T47D (cell line): ENCODE measurements around the gene ARAP2.

Experiments used
- DNase-seq, 2 experiments: peaks; one replicate each; pipeline versions ENCODE4 v3.0.0 to v3.0.0-alpha.2; 2011 to 2012; ENCODE audit warnings: low read depth in 1 of 2, low spot score in 1 of 2
- JUND ChIP-seq: IDR thresholded peaks from 2 replicates; pipeline ENCODE4 v1.6.1; 2012; ENCODE audit warnings: low read depth
- in situ Hi-C: cut with HindIII; loops from 2 replicates; pipeline ENCODE4 v1.10.0; 2016; ENCODE audit warnings: low sequenced_read_pairs, low pct_unique_long_range_greater_than_20kb

ARAP2 gene

GRCh38 chr4:36043901-36044300, 200.4 kb downstream of the ARAP2 start:
- in situ Hi-C loops, result no loop called here
- no peak for TF ChIP-seq JUND
- DNase-seq, result no peak

- DNase-seq, result no peak
- no peak for TF ChIP-seq JUND
- in situ Hi-C loops, result no loop called here
Observed at GRCh38 chr4:36043241-36043640, 201.1 kb downstream of the ARAP2 start.

- no peak for TF ChIP-seq JUND
- in situ Hi-C loops, result no loop called here
- DNase-seq, result no peak
Observed at GRCh38 chr4:36042122-36042970, 202.0 kb downstream of the ARAP2 start.

- TF ChIP-seq JUND, result no peak
- in situ Hi-C loops, result no loop called here
- no peak for DNase-seq
Observed at GRCh38 chr4:36041340-36041739, 203.0 kb downstream of the ARAP2 start.

GRCh38 chr4:36039026-36039425, 205.3 kb downstream of the ARAP2 start:
- in situ Hi-C loops, result no loop called here
- TF ChIP-seq JUND, result no peak
- DNase-seq, result no peak

GRCh38 chr4:36038491-36038890, 205.8 kb downstream of the ARAP2 start:
- TF ChIP-seq JUND, result no peak
- in situ Hi-C loops, result no loop called here
- no peak for DNase-seq

- no peak for DNase-seq
- in situ Hi-C loops, result no loop called here
- TF ChIP-seq JUND, result no peak
Observed at GRCh38 chr4:36037127-36037526, 207.2 kb downstream of the ARAP2 start.

- TF ChIP-seq JUND, result no peak
- in situ Hi-C loops, result no loop called here
- no peak for DNase-seq
Observed at GRCh38 chr4:36029951-36030350, 214.4 kb downstream of the ARAP2 start.

GRCh38 chr4:36027203-36027602, 217.1 kb downstream of the ARAP2 start:
- in situ Hi-C loops, result no loop called here
- TF ChIP-seq JUND, result no peak
- DNase-seq, result no peak

- in situ Hi-C loops, result no loop called here
- TF ChIP-seq JUND, result no peak
- no peak for DNase-seq
Observed at GRCh38 chr4:36026348-36026880, 217.9 kb downstream of the ARAP2 start.

GRCh38 chr4:36024901-36025660, 219.2 kb downstream of the ARAP2 start:
- DNase-seq, result peak in 1 of 2 experiments; percentile 25
- TF ChIP-seq JUND, result no peak
- in situ Hi-C loops, result no loop called here

- no peak for DNase-seq
- in situ Hi-C loops, result no loop called here
- no peak for TF ChIP-seq JUND
Observed at GRCh38 chr4:36020351-36020750, 224.0 kb downstream of the ARAP2 start.
